Hindlimb muscle (tissue), 1 donor: Measurements from ENCODE around the gene RANBP17. TPM values are rescaled to one million over a fixed set of nuclear protein-coding genes. Genes with fewer than 3 reads are reported as not detected.
"Not testable (repeated sequence)": the region's sequence is repeated elsewhere in the genome, so short reads cannot be mapped to it uniquely, and the experiment has no call there.

Experiments
- DNase-seq: peaks from one replicate; pipeline ENCODE4 v3.0.0-alpha.2; 2013
- polyA plus RNA-seq: library from polyadenylated mRNA; unstranded; fragments of 120-200 nt; gene quantifications from one replicate; pipeline ENCODE4 v1.2.1, GENCODE V29; 2013; ENCODE audit not compliant: insufficient read length

The RANBP17 gene
- polyA plus RNA-seq, 1 donor, result 8.2 TPM

GRCh38 chr5:171258737-171259415, 397.1 kb downstream of the RANBP17 start:
- no peak for DNase-seq

- DNase-seq, result no peak
Observed at GRCh38 chr5:171261361-171261760, 399.5 kb downstream of the RANBP17 start.

GRCh38 chr5:171261904-171262303, 400.1 kb downstream of the RANBP17 start:
- DNase-seq, result no peak

GRCh38 chr5:171263181-171263580, 401.4 kb downstream of the RANBP17 start:
- DNase-seq, result no peak

DNA sequence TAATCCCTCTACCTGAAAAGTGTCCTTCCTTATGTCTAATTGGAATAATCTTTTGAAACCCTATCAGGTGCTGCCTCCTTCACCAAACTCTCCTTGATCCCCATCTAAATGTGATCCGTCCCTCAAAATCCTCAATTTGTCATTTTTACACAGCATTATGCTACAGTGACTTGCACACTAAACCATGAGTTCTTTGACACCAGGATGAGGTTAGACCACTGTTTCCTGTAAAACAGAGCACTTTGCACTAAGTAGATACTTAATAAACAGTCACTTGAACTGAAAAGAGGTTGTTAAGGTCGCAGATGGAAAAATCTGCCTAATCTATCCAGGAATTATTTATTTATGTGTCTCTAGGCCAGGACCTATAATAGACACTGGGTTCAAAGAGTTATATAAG, 403.0 kb downstream of the RANBP17 start:
- no peak for DNase-seq

DNA sequence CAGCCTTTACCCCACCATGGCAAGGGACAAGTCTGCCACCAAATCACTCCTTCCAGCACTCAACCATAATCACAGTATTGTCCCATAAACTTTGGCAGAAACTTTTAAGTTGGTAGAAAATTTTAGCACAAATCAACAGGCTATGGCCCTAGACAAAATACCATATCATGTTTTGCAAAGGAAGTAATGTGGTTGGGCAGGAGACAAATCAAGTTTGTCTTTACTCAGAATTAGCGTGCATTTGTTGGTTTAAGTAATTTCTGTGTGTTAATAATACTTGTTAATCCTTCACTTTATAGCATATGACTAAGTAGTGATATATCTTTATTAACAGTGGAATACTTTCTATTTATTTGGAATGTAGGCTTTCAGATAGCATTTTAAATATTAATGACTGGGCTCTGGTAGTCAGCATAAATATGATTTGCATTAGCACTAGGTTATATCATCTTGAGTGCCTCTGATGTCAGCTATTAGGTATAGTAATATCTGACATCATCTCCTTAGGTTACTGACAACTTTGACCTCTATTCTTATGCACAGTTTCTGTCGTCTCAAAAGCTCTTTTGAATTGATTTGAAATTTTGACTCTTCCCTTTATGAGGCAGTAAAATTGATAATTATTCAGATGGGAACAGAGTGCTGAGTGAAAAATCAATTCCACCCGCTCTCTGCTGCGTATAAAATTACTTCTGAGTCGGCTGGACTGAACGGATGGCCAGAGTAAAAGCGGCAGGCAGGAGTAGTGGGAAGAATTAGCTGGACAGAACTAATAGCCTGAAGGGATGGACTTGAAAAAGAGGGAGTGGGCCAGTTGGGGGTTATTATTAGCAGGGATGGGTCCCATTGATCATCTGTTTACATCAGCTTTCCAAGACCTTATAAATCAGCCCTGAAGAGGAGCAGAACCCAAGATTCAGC, 407.1 kb downstream of the RANBP17 start:
- no peak for DNase-seq

- no peak for DNase-seq
Observed at GRCh38 chr5:171269717-171270116, 407.9 kb downstream of the RANBP17 start.

DNA sequence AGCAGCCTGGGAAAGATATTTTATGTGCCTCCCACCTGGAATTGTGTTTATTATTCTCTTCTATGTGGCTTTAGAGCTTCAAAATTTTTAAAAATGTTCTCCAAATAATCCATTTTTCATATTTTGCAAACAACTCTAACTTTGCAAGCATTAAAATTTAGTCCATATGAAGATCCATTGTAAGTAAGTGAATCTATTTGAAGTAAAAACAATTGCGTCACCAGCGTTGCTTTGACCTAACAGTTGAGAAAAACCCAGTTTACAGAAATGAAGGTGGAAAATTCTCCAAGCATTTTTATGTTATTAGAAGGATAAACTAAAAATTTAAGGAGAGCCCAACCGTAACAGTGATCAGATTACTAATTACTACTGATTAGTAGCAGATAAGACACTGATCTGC, 408.3 kb downstream of the RANBP17 start:
- no peak for DNase-seq

DNA sequence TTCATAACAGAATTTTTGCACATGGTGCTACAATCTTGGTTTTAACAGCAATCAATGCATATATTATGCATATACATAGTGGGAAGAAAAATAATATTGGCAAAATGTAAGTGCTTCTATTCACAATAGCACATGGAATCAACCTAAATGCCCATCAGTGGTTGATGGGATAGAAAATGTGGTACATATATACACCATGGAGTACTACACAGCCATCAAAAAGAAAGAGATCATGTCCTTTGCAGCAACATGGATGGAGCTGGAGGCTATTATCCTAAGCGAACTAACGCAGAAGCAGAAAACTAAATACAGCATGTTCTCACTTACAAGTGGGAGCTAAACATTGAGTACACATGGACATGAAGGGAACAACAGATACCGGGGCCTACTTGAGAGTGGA, 410.0 kb downstream of the RANBP17 start:
- DNase-seq, result no peak

DNA sequence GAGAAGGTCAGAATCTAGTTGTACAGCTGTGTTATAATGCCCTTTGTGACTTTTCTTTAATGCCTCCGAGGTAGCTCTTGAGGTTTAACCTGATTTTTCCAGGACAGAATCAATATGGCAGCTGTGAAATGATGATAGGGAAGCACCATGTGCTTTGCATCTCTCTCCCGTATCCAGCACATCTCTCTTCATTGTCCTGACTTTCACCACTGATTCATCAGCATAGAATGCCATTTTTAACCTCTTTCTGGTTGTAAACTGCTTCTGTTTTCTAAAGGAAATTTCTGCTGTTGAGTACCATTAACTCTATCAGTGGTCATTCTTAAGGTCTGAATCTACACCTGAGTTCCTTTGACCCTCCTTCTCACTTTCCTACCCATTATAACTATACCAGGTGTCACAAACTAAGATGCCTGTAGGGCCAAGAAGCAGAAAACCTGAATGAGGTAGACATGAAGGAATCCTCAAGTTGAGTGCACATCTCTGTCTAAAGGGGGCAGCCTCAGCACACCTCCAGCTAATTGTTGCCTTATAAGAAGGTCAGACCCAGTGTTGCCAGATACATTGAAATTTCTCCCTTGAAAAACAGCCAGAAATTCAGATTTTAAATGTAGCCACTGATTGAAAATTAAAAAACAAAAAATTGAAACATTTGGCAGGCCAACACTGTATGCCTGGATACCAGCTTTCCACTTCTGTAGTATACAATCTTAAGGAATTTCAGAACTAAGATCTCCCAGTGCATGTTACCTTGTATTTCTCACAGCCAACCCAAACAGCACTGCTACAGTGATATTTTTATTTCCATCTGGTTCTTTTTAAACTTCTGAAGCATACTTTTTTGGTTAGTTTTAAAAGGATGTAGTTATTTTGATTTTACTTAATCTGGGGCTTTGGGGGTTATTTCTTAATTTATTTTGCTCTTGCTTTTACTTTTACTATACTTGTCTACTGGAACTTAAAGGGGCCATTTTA, 411.5 kb downstream of the RANBP17 start:
- no peak for DNase-seq

DNA sequence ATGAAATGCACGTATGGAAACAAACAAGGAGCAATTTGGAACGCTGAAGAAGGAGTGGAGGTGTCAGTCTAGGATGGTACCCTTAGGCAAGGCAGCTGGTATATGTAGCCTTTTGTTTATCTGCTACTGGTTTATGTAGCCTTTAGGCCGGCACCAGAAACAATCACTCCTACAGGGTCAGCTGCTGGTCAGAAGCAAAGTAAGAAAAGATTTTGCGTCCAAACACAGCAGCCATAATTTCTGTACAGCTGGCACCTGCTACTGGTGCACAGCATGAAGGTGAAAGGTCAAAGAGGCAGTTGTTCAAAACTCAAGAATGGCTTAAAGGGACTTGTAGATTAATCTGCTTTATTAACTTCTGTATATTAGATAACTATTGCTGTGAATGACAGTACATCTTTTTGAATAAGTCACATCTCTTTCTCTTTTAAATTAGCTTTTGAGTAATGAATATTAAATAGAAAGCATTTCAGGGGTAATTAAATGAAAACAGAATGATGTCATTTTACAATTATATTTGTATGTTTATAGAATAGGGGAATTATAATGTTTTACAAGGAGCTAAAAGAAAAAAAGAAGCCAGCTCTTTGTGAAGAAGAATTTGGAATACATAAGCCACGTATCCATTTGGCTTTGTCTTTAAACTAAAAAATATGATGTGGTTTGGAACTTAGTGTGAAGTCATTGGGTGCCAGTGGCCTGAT, 414.2 kb downstream of the RANBP17 start:
- no peak for DNase-seq

GRCh38 chr5:171283753-171284152, 421.9 kb downstream of the RANBP17 start:
- DNase-seq, result no peak

- no peak for DNase-seq
Observed at GRCh38 chr5:171285465-171285864, 423.6 kb downstream of the RANBP17 start.

- no peak for DNase-seq
Observed at GRCh38 chr5:171288066-171288465, 426.2 kb downstream of the RANBP17 start.

GRCh38 chr5:171291371-171291770, 429.6 kb downstream of the RANBP17 start:
- no peak for DNase-seq

GRCh38 chr5:171295299-171295698, 433.5 kb downstream of the RANBP17 start:
- DNase-seq, result no peak

DNA sequence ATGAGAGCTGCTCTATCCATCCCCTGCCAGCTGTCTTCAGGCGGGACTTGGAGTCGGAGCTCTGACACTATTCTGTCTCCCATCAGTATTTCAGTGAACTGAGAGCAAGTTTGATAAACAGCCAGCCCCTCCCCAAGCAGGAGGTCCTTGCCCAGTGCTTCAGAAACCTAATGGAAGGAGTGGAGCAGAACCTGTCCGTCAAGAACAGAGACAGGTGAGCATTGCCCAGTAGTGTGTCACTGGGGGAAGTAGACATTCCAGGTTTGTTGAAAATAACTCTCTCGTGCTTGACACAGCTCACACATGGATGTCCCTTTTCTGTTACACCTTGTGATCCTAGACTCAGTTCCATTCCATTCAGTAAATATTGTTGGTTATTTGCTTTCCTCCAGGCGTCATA, 434.0 kb downstream of the RANBP17 start:
- DNase-seq, result no peak

DNA sequence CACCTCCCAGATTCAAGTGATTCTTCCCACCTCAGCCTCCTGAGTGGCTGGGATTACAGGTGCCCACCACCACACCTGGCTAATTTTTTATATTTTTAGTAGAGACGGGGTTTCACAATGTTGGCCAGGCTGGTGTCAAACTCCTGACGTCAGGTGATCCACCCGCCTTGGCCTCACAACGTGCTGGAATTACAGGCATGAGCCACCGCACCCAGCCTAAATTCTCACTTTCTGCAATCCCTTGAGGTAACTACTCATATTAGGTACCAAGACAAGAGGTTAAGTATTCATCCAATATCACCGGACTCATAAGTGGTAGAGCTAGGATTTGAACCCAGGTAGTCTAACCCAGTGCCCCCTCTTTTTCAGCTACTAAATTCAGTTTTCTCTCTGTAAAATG, 436.1 kb downstream of the RANBP17 start:
- DNase-seq, result not testable (repeated sequence)

- DNase-seq, result no peak
Observed at GRCh38 chr5:171299228-171299627, 437.4 kb downstream of the RANBP17 start.

- no peak for DNase-seq
Observed at GRCh38 chr5:171299851-171300250, 438.0 kb downstream of the RANBP17 start.

GRCh38 chr5:171300358-171300757, 438.5 kb downstream of the RANBP17 start:
- DNase-seq, result no peak

DNA sequence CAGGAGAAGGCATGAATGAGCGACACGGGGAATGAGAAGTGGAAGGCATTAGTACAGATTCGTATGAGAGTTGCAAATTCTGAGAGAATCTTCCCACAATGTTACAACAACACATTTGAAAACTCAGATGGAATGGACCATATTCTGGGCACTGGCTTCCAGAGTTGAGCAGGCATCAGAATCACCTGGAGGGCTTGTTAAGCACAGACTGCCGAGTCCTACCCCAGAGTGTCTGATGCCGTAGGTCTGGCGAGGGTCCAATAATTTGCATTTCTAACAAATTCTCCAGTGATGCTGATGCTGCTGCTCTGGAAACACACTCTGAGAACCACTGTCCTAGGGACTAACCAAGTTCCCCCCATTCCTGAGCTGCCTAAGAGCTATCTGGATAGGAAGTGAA, 444.3 kb downstream of the RANBP17 start:
- DNase-seq, result no peak
